Fibroblast of peridontal ligament (primary cell): ENCODE measurements around the gene CNDP2.
"Not testable (repeated sequence)": the region's sequence is repeated elsewhere in the genome, so short reads cannot be mapped to it uniquely, and the experiment has no call there.

Source experiments
- DNase-seq: peaks from one replicate; pipeline ENCODE4 v3.0.0-alpha.2; 2010; ENCODE audit errors: extremely low read depth

The CNDP2 gene

DNA sequence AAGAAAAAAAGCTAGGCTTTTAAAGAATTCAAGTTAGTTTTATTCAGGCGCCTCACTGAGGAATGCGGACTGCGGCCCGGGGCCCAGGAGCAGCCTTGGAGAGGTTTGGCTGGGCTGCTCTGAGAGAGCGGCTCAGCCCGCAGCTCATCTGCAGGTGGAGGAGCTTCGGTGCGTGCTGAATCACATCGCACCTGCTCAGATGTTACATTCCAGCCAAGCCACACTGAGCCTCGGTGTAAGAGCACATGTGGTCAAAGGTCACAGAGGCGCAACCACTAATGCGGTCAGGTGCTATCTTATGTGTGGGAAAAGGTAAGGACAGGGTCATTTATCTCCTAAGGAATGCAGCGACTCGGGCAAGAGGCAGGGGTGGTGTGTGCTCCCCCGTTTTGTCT, 21.1 kb downstream of the CNDP2 start:
- no peak for DNase-seq

DNA sequence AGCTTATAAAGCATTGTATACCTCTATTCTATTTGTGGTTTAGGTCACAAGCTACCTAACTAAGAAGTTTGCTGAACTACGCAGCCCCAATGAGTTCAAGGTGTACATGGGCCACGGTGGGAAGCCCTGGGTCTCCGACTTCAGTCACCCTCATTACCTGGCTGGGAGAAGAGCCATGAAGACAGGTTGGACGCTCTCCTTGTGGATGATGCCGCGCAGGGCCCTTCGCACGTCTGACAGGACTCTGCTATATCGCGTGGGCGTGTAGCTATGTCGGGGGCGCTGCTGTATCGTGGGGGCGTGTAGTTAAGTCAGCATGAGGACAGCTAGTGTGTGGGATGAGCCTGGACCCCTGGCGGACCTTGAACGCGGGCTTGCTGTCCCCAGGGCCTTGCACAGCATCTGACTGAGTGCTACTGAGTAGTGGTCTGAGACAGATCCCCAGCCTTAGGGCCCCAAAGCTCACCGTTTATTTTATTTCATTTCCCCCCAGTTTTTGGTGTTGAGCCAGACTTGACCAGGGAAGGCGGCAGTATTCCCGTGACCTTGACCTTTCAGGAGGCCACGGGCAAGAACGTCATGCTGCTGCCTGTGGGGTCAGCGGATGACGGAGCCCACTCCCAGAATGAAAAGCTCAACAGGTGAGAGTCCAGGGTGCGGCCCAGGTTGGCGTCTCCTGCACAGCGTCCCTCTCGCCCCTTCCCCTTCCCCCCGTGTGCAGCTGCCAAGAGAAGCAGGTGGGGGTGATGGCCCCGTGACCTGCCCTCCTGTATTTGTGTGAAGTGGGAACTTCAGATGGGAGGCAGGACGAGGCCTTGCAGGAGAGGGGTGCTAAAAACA, 22.5 kb downstream of the CNDP2 start:
- DNase-seq: no peak

DNA sequence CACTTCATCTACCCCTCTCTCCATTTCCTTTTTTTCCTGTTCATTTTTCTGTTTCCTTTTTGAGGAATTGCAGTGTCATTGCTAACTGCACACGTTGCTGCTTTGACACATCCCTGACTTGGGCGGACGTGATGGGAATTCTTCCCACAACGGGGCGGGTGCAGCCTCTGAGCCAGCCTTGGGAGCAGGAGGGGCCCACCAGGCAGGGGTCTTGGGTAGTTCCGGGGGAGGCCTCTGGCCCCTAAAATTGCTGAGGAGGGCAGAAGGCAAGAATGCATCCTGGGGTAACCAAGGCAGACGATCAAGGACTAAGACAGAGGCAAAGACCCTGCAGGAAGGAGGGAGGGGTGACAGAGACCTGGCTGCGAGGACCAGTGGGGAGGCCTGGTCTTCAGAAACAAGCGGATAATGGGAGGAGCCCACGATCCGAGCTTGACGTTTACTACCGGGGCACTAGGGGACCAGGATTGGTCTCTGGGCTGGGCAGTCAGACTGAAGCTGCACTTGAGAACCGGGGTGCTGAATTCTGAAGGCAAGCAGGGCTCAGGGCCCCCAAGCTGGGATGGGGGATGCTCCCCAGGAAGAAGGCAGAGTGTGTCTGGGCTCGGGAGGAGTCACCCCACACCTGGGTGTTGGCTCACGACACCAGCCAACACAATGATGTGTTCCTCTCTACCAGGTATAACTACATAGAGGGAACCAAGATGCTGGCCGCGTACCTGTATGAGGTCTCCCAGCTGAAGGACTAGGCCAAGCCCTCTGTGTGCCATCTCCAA, 23.3 kb downstream of the CNDP2 start:
- no peak for DNase-seq

DNA sequence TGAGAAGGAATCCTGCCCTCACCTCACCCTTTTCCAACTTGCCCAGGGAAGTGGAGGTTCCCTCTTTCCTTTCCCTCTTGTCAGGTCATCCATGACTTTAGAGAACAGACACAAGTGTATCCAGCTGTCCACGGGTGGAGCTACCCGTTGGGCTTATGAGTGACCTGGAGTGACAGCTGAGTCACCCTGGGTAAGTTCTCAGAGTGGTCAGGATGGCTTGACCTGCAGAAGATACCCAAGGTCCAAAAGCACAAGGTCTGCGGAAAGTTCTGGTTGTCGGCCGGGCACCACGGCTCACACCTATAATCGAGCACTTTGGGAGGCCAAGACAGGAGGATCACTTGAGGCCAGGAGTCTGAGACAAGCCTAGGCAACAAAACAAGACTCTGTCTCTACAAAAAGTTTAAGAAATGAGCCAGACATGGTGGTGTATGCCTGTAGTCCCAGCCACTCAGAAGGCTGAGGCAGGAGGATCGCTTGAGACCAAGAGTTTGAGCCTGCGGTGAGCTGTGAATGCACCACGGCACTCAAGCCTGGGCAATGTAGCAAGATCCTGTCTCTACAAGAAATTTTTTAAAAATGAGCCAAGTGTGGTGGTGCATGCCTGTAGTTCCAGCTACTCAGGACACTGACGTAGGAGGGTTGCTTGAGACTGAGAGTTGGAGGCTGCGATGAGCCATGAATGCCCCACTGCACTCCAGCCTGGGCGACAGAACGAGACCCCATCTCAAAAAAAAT, 24.1 kb downstream of the CNDP2 start:
- no peak for DNase-seq

DNA sequence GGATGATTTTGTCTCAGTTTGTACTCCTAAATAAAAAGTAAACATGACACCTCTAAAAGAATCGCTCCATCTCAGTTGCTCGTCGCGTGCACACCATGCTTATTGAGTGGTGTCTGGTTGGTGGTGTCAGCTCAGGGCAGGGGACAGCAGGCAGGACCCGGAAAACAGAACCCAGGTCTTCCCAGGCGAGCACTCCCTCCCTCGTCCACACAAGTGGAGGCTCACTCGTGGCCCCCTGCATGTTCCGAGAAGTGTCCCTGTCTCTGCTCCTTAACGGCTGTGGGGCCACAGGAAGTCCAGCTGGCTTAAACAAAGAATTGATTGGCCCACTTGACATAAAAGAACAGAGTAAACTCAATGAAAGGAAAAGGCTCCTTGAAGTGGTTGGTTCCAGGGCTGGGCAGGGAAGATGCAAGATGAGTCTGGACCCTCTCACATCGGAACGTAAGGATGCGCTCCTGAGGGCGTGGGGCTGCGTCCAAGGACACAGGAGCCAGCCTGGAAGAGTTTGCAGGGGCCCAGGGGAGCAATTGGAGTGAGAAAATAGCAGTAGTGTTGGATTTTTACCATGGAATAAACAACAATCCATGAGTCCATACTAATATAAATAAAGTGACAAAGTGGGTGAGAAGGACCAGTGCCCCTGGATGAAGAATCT, 25.0 kb downstream of the CNDP2 start:
- no peak for DNase-seq

DNA sequence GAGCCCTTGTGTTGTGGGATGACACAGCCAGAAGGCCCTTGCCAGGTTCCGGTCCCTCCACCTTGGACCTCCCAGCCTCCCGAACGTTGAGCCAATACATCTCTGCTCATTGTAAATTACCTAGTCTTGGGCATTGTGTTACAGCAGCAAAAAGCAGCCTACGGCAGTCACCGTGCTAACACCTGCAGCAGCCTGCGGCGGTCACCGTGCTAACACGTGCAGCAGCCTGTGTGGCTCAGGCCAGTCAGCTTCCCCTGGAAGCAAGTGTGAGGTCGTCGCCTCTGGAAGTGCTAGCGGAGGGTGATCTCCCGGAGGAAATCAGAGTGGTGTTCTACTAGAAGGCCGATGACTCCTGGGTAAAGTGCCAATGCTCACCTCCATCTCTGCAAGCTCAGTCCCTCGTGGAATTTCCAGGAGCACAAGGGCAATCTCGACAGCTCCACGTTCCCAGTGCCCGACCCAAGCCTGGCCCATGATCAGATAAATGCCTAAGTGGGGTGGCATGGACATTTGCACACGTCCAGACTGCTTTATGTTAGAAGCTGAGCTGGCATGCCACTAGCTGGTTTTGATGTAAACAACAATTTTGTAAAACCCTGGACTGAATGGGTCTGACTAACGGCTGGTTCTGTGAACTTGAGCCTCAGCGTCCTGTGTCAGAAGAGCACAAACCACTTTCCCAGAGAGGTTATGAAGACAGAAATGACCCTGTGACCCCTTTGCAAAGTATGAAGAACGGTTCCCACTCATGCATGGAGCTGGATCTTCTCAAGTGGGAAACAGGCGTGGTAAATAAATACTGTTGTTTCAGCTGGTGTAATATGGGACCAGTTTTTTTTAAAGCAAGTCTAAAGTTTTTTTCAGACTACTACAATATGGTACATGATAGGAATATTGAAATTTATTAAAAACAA, 26.7 kb downstream of the CNDP2 start:
- peak; percentile 13 for DNase-seq

DNA sequence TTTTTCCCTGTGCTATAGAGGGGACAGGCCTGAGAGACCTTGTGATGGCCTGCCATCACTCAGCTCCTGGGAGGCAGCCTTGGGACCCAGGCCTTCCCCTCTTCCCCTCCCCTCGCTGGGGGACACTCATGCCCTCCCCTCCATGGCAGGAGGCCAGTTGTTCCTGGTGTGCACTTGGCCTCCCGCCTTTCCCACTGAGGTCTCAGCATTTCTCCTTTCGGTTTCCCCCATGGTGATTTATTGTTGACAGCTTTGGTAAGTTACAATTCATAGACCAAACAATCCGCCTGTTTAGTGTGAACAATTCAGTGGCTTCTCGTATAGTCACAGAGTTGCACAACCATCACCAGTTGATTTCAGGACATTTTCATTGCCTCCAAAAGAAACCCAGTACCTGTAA, 27.9 kb downstream of the CNDP2 start:
- DNase-seq: no peak

DNA sequence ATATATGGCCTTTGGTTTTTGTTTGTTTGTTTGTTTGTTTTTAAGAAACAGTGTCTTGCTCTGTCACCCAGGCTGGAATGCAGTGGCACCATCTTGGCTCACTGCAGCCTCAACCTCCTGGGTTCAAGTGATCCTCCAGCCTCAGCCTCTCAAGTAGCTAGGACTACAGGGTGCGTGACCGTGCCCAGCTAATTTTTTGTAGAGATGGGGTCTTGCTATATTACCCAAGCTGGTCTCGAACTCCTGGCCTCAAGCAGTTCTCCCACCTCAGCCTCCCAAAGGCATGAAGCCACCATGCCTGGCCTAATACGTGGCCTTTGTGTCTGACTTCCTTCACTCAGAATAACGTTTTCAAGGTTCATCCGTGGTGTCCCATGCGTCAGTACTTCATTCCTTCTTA, 28.8 kb downstream of the CNDP2 start:
- DNase-seq: not testable (repeated sequence)

DNA sequence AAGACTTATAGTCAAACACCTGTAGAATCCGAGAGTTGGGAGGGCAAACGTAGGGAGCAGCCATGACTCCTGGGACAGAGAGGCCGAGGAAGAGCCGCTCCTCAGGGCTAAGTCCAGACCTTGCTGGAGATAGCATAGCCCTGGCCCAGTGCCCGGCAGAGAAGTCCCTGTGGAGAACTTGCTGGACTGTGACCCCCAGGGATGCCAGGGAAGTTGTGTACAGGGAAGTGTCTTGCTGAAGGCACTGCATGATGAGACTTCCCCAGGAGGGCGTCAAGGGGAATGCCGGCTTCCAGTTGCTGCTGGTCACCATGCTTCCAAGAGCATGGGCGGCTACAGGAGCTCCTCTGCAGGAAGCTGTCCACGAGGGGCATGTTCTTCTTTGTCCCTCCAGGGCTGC, 29.6 kb downstream of the CNDP2 start:
- DNase-seq: no peak

DNA sequence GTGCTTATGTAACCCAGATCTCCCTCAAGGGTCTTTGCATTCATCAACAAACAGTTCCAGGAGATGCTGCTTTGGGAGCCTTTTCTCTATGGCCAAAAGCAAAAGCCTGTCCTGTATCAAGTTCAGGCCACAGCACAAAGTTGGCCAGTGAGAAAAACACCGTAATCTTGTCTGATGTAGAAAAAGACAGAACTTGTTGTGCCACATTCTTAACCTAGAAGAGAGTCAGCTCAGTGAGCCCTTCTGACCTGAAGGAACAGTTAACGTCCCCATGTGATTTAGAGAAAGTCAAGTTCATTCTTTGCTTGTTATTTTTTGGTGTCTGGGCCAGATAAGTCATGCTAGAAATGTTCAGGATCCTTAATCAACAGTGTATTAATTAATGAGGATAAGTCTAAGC, 30.3 kb downstream of the CNDP2 start:
- DNase-seq: no peak

DNA sequence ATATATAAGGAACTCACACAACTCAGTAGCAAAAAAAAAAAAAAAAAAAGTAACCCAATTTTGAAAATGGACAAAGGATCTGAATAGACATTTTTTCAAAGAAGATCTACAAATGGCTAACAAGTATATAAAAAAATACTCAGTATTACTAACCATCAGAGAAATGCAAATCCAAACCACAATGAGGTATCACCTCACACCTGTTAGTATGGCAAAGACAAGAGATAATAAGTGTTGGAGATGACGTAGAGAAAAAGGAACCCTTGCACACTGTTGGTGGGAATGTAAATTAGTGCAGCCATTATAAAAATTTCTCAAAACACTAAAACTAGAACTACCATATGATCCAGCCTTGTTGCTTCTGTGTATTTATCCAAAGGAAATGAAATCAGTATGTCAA, 32.3 kb downstream of the CNDP2 start:
- DNase-seq: no peak

DNA sequence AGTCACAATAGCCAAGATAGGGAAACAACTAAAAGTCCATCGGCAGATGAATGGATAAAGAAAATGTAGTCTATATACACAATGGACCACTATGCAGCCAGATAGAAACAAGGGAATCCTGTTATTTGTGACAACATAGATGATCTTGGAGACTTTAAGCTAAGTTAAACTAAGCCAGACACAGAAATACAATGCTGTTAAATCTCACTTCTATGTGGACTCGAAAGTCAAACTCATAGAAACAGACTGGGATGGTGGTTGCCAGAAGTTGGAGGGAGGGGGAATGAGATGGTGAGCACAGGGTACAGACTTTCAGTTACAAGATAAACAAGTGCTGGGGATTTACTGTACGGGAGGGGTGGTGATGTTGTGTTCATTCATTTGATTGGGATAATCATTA, 32.8 kb downstream of the CNDP2 start:
- no peak for DNase-seq

DNA sequence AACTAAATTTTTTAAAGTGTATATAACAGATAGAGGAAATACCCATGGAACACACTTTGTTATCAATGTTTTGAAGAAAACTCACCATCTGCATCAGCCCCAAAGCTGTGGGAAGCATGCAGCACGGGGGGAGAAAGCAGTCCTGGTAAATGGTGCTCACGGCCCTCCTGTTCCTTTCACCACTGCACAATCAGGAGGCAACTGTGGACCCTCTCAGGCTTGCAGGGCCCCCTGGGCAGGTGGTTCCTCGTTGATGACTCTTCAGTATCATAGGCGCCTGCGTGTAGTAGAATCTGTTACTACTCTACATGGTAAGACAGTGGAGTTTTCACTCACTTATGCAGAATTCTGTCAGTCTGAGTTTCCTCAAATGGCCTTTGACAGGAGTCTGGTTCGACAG, 33.2 kb downstream of the CNDP2 start:
- no peak for DNase-seq

DNA sequence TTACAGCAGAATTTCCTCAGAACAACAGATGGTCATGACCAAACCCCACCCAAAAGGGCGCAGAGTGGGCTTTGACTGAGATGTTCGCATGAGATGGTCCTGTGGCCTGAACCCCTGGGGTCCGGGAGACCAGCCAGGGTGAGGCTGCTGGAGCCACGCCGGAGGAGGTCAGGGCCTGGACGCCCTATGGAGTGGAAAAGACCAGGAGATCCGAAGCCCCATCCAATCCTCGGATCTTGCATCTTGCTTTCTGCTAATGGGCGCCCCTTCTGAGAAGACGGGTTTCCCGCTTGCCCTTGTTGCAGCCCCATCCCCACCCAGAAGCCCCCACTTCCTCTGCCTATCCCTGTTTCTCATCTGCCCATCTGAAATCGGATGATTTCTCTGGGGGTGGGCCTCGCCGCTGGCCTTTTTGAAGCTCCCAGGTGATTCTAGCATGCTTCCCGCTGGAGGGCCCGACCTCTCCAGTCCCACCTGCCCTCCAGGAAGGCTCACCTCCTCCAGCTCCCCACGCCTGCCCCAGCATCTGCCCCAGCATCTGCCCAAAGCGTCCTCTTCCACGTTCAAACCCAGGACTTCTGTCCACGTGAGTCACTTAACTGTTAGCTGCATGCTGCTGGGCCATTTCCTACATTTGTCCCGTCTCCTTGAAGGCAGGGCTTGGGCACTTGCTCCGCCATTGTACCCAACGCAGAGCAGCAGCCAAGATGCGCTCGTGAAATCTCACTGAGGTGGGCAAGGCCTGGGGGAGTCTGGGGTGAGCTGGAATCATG, 33.8 kb downstream of the CNDP2 start:
- DNase-seq: no peak

DNA sequence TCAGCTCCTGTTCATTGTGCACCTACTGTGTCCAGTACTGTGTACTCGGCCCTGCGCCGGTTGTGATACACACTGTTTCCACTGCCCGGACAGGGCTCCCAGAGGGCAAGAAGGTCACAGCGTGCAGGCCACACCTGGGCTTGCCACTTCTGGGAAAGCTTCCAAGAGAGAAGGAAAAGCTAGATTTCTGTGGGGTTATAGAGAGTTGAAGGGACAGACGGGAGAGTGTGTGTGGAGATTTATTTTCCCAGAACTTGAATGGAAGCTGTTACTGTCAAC, 34.4 kb downstream of the CNDP2 start:
- no peak for DNase-seq

DNA sequence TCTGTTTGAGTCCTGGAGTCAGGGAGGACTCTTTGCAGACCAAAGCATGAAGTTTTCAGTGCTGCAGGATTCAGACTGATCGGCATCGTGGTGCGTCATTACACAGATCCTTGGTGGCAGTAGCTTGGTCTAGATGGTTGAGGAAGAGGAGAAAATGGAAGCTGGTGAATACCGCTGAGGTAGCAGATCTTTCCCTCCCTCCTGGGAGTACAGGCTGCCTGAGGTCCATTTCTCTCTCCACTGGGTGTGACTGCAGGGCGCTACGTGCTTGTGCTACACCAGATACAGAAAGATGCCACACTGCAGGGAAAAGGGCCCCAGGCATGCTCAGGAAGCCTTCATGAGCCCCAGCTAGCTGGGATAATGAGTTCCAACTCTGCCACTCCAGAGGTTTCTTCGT, 34.9 kb downstream of the CNDP2 start:
- no peak for DNase-seq

DNA sequence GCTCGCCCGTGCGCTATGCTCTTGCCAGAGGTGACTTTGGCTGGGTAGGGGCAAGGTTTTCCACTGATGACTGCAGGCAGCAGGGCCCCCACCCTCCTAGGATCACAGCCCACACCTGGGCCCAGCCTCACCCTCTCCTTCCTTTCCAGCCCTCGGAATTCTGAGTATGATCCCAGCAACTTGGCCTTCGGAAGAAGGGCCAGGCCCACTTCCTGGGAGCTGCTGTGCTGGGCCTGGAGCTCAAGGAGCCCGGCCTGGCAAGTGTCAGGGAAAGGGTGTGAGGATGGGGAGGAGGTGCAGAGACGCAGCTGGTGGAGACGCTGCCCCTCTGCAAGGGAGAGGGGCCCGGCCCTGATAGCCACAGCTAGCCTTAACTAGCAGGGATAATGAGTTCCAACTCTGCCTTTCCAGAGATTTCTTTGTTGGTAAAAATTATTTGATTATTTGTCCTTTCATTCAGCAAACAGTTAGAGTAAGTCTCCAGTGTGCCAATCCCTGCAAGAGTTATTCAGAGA, 36.4 kb downstream of the CNDP2 start:
- DNase-seq: no peak

DNA sequence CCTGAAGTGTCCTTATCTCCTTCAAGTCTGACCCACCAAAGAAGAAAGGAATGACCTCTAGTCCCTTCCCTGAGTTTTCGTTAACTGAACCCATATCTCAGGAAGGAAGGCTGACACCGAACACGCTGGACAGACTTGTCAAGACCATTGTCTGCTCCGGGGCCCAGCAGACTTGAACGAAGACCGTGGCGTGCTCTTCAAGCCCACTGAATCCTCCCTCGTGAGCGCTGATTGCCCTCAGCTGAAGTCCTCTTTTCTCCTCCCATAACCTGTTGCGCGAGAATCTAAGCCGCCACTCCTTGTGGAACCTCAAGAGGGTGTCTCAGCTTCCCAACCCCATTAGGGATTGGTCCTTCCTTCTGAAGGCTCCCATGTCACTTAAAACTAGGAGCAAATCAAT, 37.5 kb downstream of the CNDP2 start:
- no peak for DNase-seq

DNA sequence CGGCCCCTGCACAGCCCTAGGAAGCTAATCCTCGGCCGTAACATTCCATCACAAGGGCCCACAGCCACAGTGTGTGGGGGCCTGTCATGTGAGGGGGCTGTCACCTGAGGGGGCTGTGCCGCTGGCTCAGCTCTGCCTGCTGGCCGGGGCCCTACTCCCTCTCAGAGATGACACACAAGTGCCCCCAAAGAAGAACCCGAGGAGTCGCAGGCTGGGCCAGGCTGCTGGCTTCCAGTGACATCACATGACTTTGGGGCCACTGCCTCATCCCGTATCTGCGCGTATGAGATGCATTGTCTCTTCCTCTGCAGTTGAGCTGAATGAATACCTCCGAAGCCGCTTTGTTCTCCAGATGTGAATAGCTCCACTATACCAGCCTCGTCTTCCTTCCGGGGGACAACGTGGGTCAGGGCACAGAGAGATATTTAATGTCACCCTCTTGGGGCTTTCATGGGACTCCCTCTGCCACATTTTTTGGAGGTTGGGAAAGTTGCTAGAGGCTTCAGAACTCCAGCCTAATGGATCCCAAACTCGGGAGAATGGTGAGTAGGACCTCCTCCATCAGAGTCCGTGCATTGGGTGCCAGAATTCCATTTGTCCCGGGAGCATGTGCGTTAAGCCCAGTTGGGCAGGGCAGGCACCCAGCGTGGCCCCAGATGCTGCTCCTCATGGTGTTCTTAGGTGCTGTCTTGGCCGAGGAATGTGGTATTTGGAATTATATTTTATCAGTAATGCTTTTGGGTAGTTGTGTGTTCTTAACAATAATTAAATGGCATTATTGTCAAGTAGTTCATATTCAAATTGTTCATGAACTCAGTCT, 38.2 kb downstream of the CNDP2 start, which contains the start of gene CNDP1:
Gene CNDP1, plus strand, starts transcription at position 351 of the 820 bp plus-strand sequence. Its CDS starts 168 bp downstream, at position 519.
- DNase-seq: no peak
